Upper lobe of left lung (tissue), 4 donors: ENCODE measurements around the gene MYDGF.

Source experiments
- CTCF ChIP-seq, 6 experiments: fragments of 450-650 bp in 4 of 6; fragments of 200-600 bp in 2 of 6; sonication (generic) in 2 of 6; IDR thresholded peaks; one replicate each; pipeline ENCODE4 v1.5.1; 2016 to 2019; ENCODE audit warnings: antibody characterized with exemption in 6 of 6
- EP300 ChIP-seq, 4 donors: sonication (generic); formaldehyde crosslinking; IDR thresholded peaks; one replicate each; pipeline ENCODE4 v1.5.1; 2017; ENCODE audit warnings: antibody characterized with exemption in 4 of 4, control low read depth in 2 of 4
- POLR2A ChIP-seq, 4 donors: fragments of 450-650 bp; IDR thresholded peaks; one replicate each; pipeline ENCODE4 v1.5.1; 2016 to 2017; ENCODE audit warnings: antibody characterized with exemption in 4 of 4, mild to moderate bottlenecking in 2 of 4

- no peak for TF ChIP-seq CTCF (IDR thresholded peaks at IDR 0.05)
- no peak for TF ChIP-seq POLR2A (IDR thresholded peaks at IDR 0.05)
- no peak for TF ChIP-seq EP300 (IDR thresholded peaks at IDR 0.05)
Observed at GRCh38 chr19:4675346-4675745, 5.2 kb upstream of the MYDGF start.
